Endothelial cell of umbilical vein (primary cell): ENCODE data around the gene MIGA2. TPM values are rescaled to one million over a fixed set of nuclear protein-coding genes. Genes with fewer than 3 reads are reported as not detected.

Source experiments
- BruUV-seq: library from RNA; stranded (reverse); fragments of 400-500 nt; replicated peaks from 2 replicates; lab custom pipeline; 2021; lab: Mats Ljungman, UMichigan
- CTCF ChIA-PET: fragments of 300-600, 350-600 bp; sonication (Branson Sonifier 250); formaldehyde crosslinking; loops from one replicate; lab custom pipeline; 2021; ENCODE audit warnings: antibody characterized with exemption, inconsistent platforms; lab: Charles Lee
- POLR2A ChIA-PET: fragments of 300-600, 350-600 bp; sonication (Branson Sonifier 250); formaldehyde crosslinking; loops from one replicate; lab custom pipeline; 2021; ENCODE audit warnings: antibody characterized with exemption, inconsistent platforms; lab: Charles Lee
- DNase-seq: peaks from one replicate; pipeline ENCODE4 v3.0.0-alpha.2; 2011; ENCODE audit warnings: low read depth, low spot score
- FAIRE-seq: peaks from 2 replicates; lab custom pipeline; 2011; peaks lifted over from hg19 to GRCh38; lab: Jason Lieb, UNC
- H2AFZ ChIP-seq: 2 replicates; pipeline ENCODE4 v1.6.0; 2012; ENCODE audit warnings: low read depth, low read length, control low read depth, inconsistent platforms
- H3K27ac ChIP-seq: 2 replicates; pipeline ENCODE4 v1.5.1; 2011; ENCODE audit warnings: low read depth, mild to moderate bottlenecking, control low read depth, low read length, moderate library complexity; ENCODE audit not compliant: insufficient read depth
- H3K27me3 ChIP-seq, 2 experiments: 2 replicates each; pipeline versions ENCODE4 v1.6.0 to v1.6.1; 2011; ENCODE audit warnings: low read length in 2 of 2, mixed read lengths in 1 of 2; ENCODE audit not compliant: control insufficient read depth in 2 of 2, insufficient read depth in 2 of 2
- H3K36me3 ChIP-seq, 2 experiments: 2 replicates in 1 of 2; 3 replicates in 1 of 2; pipeline ENCODE4 v1.5.1; 2011; ENCODE audit warnings: low read length in 2 of 2, mild to moderate bottlenecking in 1 of 2, moderate library complexity in 1 of 2; ENCODE audit not compliant: control insufficient read depth in 2 of 2, insufficient read depth in 2 of 2; ENCODE audit errors: extremely low read depth in 1 of 2
- H3K4me1 ChIP-seq: 3 replicates; pipeline ENCODE4 v1.5.1; 2011; ENCODE audit warnings: mild to moderate bottlenecking, low read length; ENCODE audit not compliant: control insufficient read depth, insufficient read depth; ENCODE audit errors: extremely low read depth
- H3K4me2 ChIP-seq: 2 replicates; pipeline ENCODE4 v1.6.1; 2011; ENCODE audit warnings: low read length, control low read depth, mixed read lengths; ENCODE audit not compliant: insufficient read depth
- H3K4me3 ChIP-seq, 3 experiments: fragments of 200-600 bp in 1 of 3; sonication (generic), shearing (Covaris generic) in 1 of 3; replicated peaks in 1 of 3; 2 replicates each; pipeline ENCODE4 v1.5.1; 2011 to 2016; ENCODE audit warnings: control low read depth in 3 of 3, low read length in 3 of 3, mild to moderate bottlenecking in 2 of 3, inconsistent platforms in 1 of 3, low read depth in 1 of 3, moderate library complexity in 1 of 3; ENCODE audit not compliant: insufficient read depth in 1 of 3
- H3K79me2 ChIP-seq: 2 replicates; pipeline ENCODE4 v1.6.0; 2012; ENCODE audit warnings: low read length, inconsistent platforms; ENCODE audit not compliant: control insufficient read depth, insufficient read depth
- H3K9ac ChIP-seq: replicated peaks from 2 replicates; pipeline ENCODE3; 2011; ENCODE audit warnings: low read length, control low read depth; ENCODE audit not compliant: insufficient read depth; ENCODE audit errors: extremely low read depth
- H3K9me1 ChIP-seq: replicated peaks from 3 replicates; pipeline ENCODE4 v1.6.0; 2011; ENCODE audit warnings: mild to moderate bottlenecking, low read length; ENCODE audit not compliant: control insufficient read depth, insufficient read depth; ENCODE audit errors: extremely low read depth
- H3K9me3 ChIP-seq: replicated peaks from 2 replicates; pipeline ENCODE4 v1.5.1; 2012; ENCODE audit warnings: low read length, inconsistent platforms; ENCODE audit not compliant: control insufficient read depth, insufficient read depth
- H4K20me1 ChIP-seq: replicated peaks from 2 replicates; pipeline ENCODE3; 2011; ENCODE audit warnings: mild to moderate bottlenecking, low read length; ENCODE audit not compliant: control insufficient read depth, insufficient read depth; ENCODE audit errors: extremely low read depth
- CTCF ChIP-seq, 2 donors: IDR thresholded peaks; 1 replicate in 1 of 2; 2 replicates in 1 of 2; pipeline ENCODE4 v1.5.1; 2011; ENCODE audit warnings: low read length in 2 of 2, mild to moderate bottlenecking in 2 of 2, moderate library complexity in 2 of 2, control low read depth in 1 of 2, inconsistent platforms in 1 of 2, low read depth in 1 of 2; ENCODE audit not compliant: insufficient read depth in 1 of 2; ENCODE audit errors: extremely low read depth in 1 of 2
- EZH2 ChIP-seq: IDR thresholded peaks from 2 replicates; pipeline ENCODE4 v1.6.1; 2012; ENCODE audit warnings: borderline replicate concordance, low read depth, mild to moderate bottlenecking, moderate library complexity, low read length, inconsistent platforms; ENCODE audit not compliant: severe bottlenecking
- GATA2 ChIP-seq: IDR thresholded peaks from 2 replicates; pipeline ENCODE4 v1.7.0; 2011; ENCODE audit warnings: low read depth, mild to moderate bottlenecking, moderate library complexity, mixed read lengths, low read length; ENCODE audit not compliant: insufficient read length, insufficient read depth
- JUN ChIP-seq: IDR thresholded peaks from 2 replicates; pipeline ENCODE4 v1.6.1; 2011; ENCODE audit warnings: borderline replicate concordance, low read depth; ENCODE audit not compliant: insufficient read length, insufficient read depth
- MAX ChIP-seq: IDR thresholded peaks from 2 replicates; pipeline ENCODE4 v1.6.1; 2011; ENCODE audit not compliant: insufficient read depth, insufficient read length
- MYC ChIP-seq: IDR thresholded peaks from one replicate; pipeline ENCODE4 v1.6.1; 2011; ENCODE audit warnings: mild to moderate bottlenecking, low read depth, low read length
- POLR2A ChIP-seq: IDR thresholded peaks from 2 replicates; pipeline ENCODE4 v1.6.1; 2012; ENCODE audit warnings: low read depth, mild to moderate bottlenecking, control low read depth, low read length
- dilution Hi-C: fragments of 300-500 bp; cut with MboI; formaldehyde crosslinking; loops from one replicate; pipeline ENCODE4 v1.15.0; 2019; ENCODE audit warnings: low sequenced_read_pairs; ENCODE audit not compliant: extremely low pct_ligation_motif_present
- intact Hi-C: fragments of 100-400 bp; cut with micrococcal nuclease; formaldehyde crosslinking; loops from one replicate; pipeline ENCODE4 v1.10.0; 2022
- polyA plus RNA-seq, 4 experiments: library from polyadenylated mRNA; depleted of rRNA in 3 of 4; stranded (reverse) in 3 of 4; unstranded in 1 of 4; fragments of >200 nt; gene quantifications; 2 replicates each; pipeline versions ENCODE4 v1.2.1 to v1.2.3, GENCODE V29; 2011 to 2012; ENCODE audit warnings: missing spikeins in 1 of 4
- total RNA-seq: library from RNA; stranded (reverse); gene quantifications from 2 replicates; pipeline ENCODE4 v1.2.3, GENCODE V29; 2021

Gene MIGA2
- total and polyA plus RNA-seq, 2 donors (not counting 3 experiments of a cell fraction or from before 2014, with no cell fraction given) = 27.7 to 28.0 TPM

- intact Hi-C loops (loop anchor here (5.0 to 10.0 kb wide), 2 partner anchors 143 to 609 kb away; no protein-coding TSS in a partner anchor), dilution Hi-C loops (no loop called here)
- H3K27me3 ChIP-seq = no peaks in the 10 kb centered on the region
- no peaks in the 10 kb centered on the region for H4K20me1 ChIP-seq
- FAIRE-seq (no peak), DNase-seq (no peak)
- H3K9ac ChIP-seq = no peak overlapping the region
- no TSS peak for BruUV-seq
- H3K27ac ChIP-seq = no peak overlapping the region
- H3K9me1 ChIP-seq = no peaks in the 10 kb centered on the region
- H3K4me2 ChIP-seq = no peak overlapping the region
- TF ChIP-seq POLR2A = no peak
- TF ChIP-seq GATA2 = no peak
- TF ChIP-seq JUN = no peak
- no peak for TF ChIP-seq CTCF (IDR thresholded peaks at IDR 0.05; ENCODE audit: extremely low read depth in 1 of 2, insufficient read depth in 1 of 2, low read depth in 1 of 2, low read length in 2 of 2)
- no peak for TF ChIP-seq MAX
- no peak for TF ChIP-seq MYC
- TF ChIP-seq EZH2 = no peak
- ChIA-PET POLR2A (no interaction called here), CTCF (interaction anchor here (0.7 to 3.1 kb wide), 13 partner anchors 8 to 154 kb away, joined by 3 to 17 read pairs (median 4); partner anchors contain the start of gene SH3GLB2)
- peaks cover 6 to 59% of the 10 kb centered on the region in 2 experiments for H3K36me3 ChIP-seq
- H2AFZ ChIP-seq = no peak overlapping the region
- H3K4me1 ChIP-seq = no peaks in the 10 kb centered on the region
- H3K9me3 ChIP-seq = no peaks in the 10 kb centered on the region
- no peaks in the 10 kb centered on the region for H3K79me2 ChIP-seq
- no peak overlapping the region for H3K4me3 ChIP-seq
Measured at GRCh38 chr9:129005336-129005997, 31.0 kb upstream of the MIGA2 start.
